Measurements from ENCODE around the gene NT5DC1.

The NT5DC1 gene

GRCh38 chr6:116100419-116101301, at the start of gene NT5DC1:
Gene NT5DC1, plus strand, starts transcription at chr6:116100853. Its CDS starts 78 bp downstream, at chr6:116100931.
- DNase-seq (ENCODE audit: low read depth): peak; percentile 59

- no peak for DNase-seq (ENCODE audit: low read depth)
These were observed 49.4 kb upstream of the NT5DC1 start for GRCh38 chr6:116051244-116051643.

GRCh38 chr6:116055513-116055912, 45.1 kb upstream of the NT5DC1 start:
- no peak for DNase-seq (ENCODE audit: low read depth)

- DNase-seq (ENCODE audit: low read depth): no peak
These were observed 42.9 kb upstream of the NT5DC1 start for GRCh38 chr6:116057766-116058165.

- no peak for DNase-seq (ENCODE audit: low read depth)
These were observed 40.7 kb upstream of the NT5DC1 start for GRCh38 chr6:116059713-116060571.

- DNase-seq (ENCODE audit: low read depth): no peak
These were observed 39.9 kb upstream of the NT5DC1 start, which contains the start of gene FRK for GRCh38 chr6:116060572-116061283. Gene FRK, minus strand, starts transcription at chr6:116060891. Its CDS starts 580 bp downstream, at chr6:116060311.

GRCh38 chr6:116062496-116062895, 38.2 kb upstream of the NT5DC1 start:
- DNase-seq (ENCODE audit: low read depth): no peak

- no peak for DNase-seq (ENCODE audit: low read depth)
These were observed 36.0 kb upstream of the NT5DC1 start for GRCh38 chr6:116064666-116065065.

- DNase-seq (ENCODE audit: low read depth): no peak
These were observed 33.9 kb upstream of the NT5DC1 start for GRCh38 chr6:116066789-116067188.

GRCh38 chr6:116070101-116070500, 30.6 kb upstream of the NT5DC1 start:
- DNase-seq (ENCODE audit: low read depth): no peak

GRCh38 chr6:116070616-116071389, 29.9 kb upstream of the NT5DC1 start:
- DNase-seq (ENCODE audit: low read depth): no peak

- no peak for DNase-seq (ENCODE audit: low read depth)
These were observed 28.3 kb upstream of the NT5DC1 start for GRCh38 chr6:116072368-116072767.

- DNase-seq (ENCODE audit: low read depth): no peak
These were observed 26.8 kb upstream of the NT5DC1 start for GRCh38 chr6:116073765-116074440.

- DNase-seq (ENCODE audit: low read depth): no peak
These were observed 25.8 kb upstream of the NT5DC1 start for GRCh38 chr6:116074732-116075390.

- DNase-seq (ENCODE audit: low read depth): no peak
These were observed 22.1 kb upstream of the NT5DC1 start for GRCh38 chr6:116078522-116078921.

- no peak for DNase-seq (ENCODE audit: low read depth)
These were observed 21.7 kb upstream of the NT5DC1 start for GRCh38 chr6:116078945-116079344.

GRCh38 chr6:116083052-116083451, 17.6 kb upstream of the NT5DC1 start:
- DNase-seq (ENCODE audit: low read depth): no peak

- no peak for DNase-seq (ENCODE audit: low read depth)
These were observed 16.4 kb upstream of the NT5DC1 start for GRCh38 chr6:116084284-116084683.

GRCh38 chr6:116087437-116088027, 13.1 kb upstream of the NT5DC1 start:
- DNase-seq (ENCODE audit: low read depth): no peak

- DNase-seq (ENCODE audit: low read depth): no peak
These were observed 11.7 kb upstream of the NT5DC1 start for GRCh38 chr6:116088946-116089345.

Data from stimulated activated CD8-positive, alpha-beta memory T cell treated with anti-CD3 and anti-CD28 coated beads, Interleukin-15, amount 100 ng/mL, for 1 hour (primary cell).